Progenitor cell of endocrine pancreas (in vitro differentiated cells): ENCODE results near the gene MTUS2. TPM values are rescaled to one million over a fixed set of nuclear protein-coding genes. Genes with fewer than 3 reads are reported as not detected.
A peak's percentile ranks its signal among the peaks of the same experiment; 100 is the strongest.

ENCODE experiments used
- DNase-seq: peaks from one replicate; pipeline ENCODE4 v3.0.0; 2021; ENCODE audit warnings: low spot score; ENCODE audit not compliant: unreplicated experiment
- H3K27ac Mint-ChIP-seq: 2 replicates; pipeline ENCODE4 v1.8.0; 2021; ENCODE audit warnings: mild to moderate bottlenecking, moderate library complexity, mixed read lengths
- H3K27me3 Mint-ChIP-seq: 2 replicates; pipeline ENCODE4 v1.8.0; 2021; ENCODE audit warnings: mixed read lengths
- H3K36me3 Mint-ChIP-seq: 2 replicates; pipeline ENCODE4 v1.8.0; 2022; ENCODE audit warnings: mixed read lengths; ENCODE audit not compliant: insufficient read depth
- H3K4me1 Mint-ChIP-seq: 2 replicates; pipeline ENCODE4 v1.8.0; 2021; ENCODE audit warnings: low read depth, mixed read lengths
- H3K4me3 Mint-ChIP-seq: 2 replicates; pipeline ENCODE4 v1.8.0; 2021; ENCODE audit warnings: low read depth, mild to moderate bottlenecking, moderate library complexity, mixed read lengths
- H3K9me3 Mint-ChIP-seq: 2 replicates; pipeline ENCODE4 v1.8.0; 2021; ENCODE audit warnings: low read depth, mixed read lengths
- CTCF ChIP-seq: fragments of 200-600 bp; sonication (generic); IDR thresholded peaks from one replicate; pipeline ENCODE4 v1.5.0; 2021; ENCODE audit warnings: antibody characterized with exemption, mild to moderate bottlenecking; ENCODE audit not compliant: unreplicated experiment
- total RNA-seq: library from RNA; stranded (reverse); gene quantifications from 2 replicates; pipeline ENCODE4 v1.2.1, GENCODE V29; 2021

MTUS2 gene
- total RNA-seq, 1 donor from 2014 or later, result 9.3 TPM

- TF ChIP-seq CTCF, result no peak
- H3K27me3 Mint-ChIP-seq, result no peaks in the 10 kb centered on the region
- H3K27ac Mint-ChIP-seq, result no peak overlapping the region
These were observed 253.6 kb downstream of the MTUS2 start for GRCh38 chr13:29073755-29074154.

GRCh38 chr13:29077051-29077813 lies 257.1 kb downstream of the MTUS2 start:
- DNase-seq, result no peak
- peaks cover 12% of the 10 kb centered on the region for H3K4me1 Mint-ChIP-seq

More at GRCh38 chr13:29073755-29074154, 253.6 kb downstream of the MTUS2 start:
- no peaks in the 10 kb centered on the region for H3K36me3 Mint-ChIP-seq
- peaks cover 18% of the 10 kb centered on the region for H3K4me1 Mint-ChIP-seq
- peaks cover 2% of the 10 kb centered on the region for H3K9me3 Mint-ChIP-seq
- DNase-seq, result no peak
- H3K4me3 Mint-ChIP-seq, result no peak overlapping the region

GRCh38 chr13:29081036-29081435 lies 260.9 kb downstream of the MTUS2 start:
- Mint-ChIP-seq H3K27me3 (no peaks in the 10 kb centered on the region), H3K36me3 (peaks cover 2% of the 10 kb centered on the region), H3K9me3 (peaks cover 14% of the 10 kb centered on the region), H3K4me3 (no peak overlapping the region), H3K4me1 (peaks cover 10% of the 10 kb centered on the region), H3K27ac (no peak overlapping the region)
- TF ChIP-seq CTCF, result no peak
- DNase-seq, result no peak

More at GRCh38 chr13:29077051-29077813, 257.1 kb downstream of the MTUS2 start:
- no peak for TF ChIP-seq CTCF
- Mint-ChIP-seq H3K4me3 (peak overlapping the region; percentile 11), H3K27ac (peak overlapping the region; percentile 95), H3K9me3 (peaks cover 11% of the 10 kb centered on the region), H3K27me3 (no peaks in the 10 kb centered on the region), H3K36me3 (peaks cover 2% of the 10 kb centered on the region)

- Mint-ChIP-seq H3K4me3 (no peak overlapping the region), H3K36me3 (peaks cover 2% of the 10 kb centered on the region), H3K27ac (no peak overlapping the region), H3K9me3 (peaks cover 20% of the 10 kb centered on the region), H3K27me3 (no peaks in the 10 kb centered on the region), H3K4me1 (peaks cover 9% of the 10 kb centered on the region)
- DNase-seq, result no peak
- TF ChIP-seq CTCF, result no peak
These were observed 261.7 kb downstream of the MTUS2 start for GRCh38 chr13:29081697-29082440.

GRCh38 chr13:29099781-29100406 lies 279.8 kb downstream of the MTUS2 start:
- no peaks in the 10 kb centered on the region for H3K27me3 Mint-ChIP-seq
- no peak overlapping the region for H3K4me3 Mint-ChIP-seq
- peaks cover 3% of the 10 kb centered on the region for H3K9me3 Mint-ChIP-seq
- no peak for DNase-seq
- H3K27ac Mint-ChIP-seq, result no peak overlapping the region
- no peak for TF ChIP-seq CTCF
- peaks cover 14% of the 10 kb centered on the region for H3K4me1 Mint-ChIP-seq
- H3K36me3 Mint-ChIP-seq, result no peaks in the 10 kb centered on the region
